T-helper 17 cell (primary cell): ENCODE measurements around the gene CUL3. TPM values are rescaled to one million over a fixed set of nuclear protein-coding genes. Genes with fewer than 3 reads are reported as not detected.
"Not testable (repeated sequence)": the region's sequence is repeated elsewhere in the genome, so short reads cannot be mapped to it uniquely, and the experiment has no call there.

ENCODE experiments used
- ATAC-seq: fragments of 150-1000 bp; cut with Tn5 transposase; 2 replicates; pipeline ENCODE4 v1.10.0; 2021; ENCODE audit warnings: mild to moderate bottlenecking, moderate library complexity
- DNase-seq, 3 donors: peaks; one replicate each; pipeline versions ENCODE4 v3.0.0 to v3.0.0-alpha.2; 2020 to 2021
- H3K9me3 ChIP-seq: one replicate; pipeline ENCODE4 v1.7.0; 2013; ENCODE audit warnings: low read length, mild to moderate bottlenecking; ENCODE audit not compliant: control insufficient read depth, poor library complexity, severe bottlenecking
- H3K27ac Mint-ChIP-seq: one replicate; pipeline ENCODE4 v1.8.0; 2022; ENCODE audit warnings: mild to moderate bottlenecking, moderate library complexity, mixed read lengths
- H3K27me3 Mint-ChIP-seq: one replicate; pipeline ENCODE4 v1.8.0; 2022; ENCODE audit warnings: mixed read lengths
- H3K36me3 Mint-ChIP-seq: one replicate; pipeline ENCODE4 v1.8.0; 2022; ENCODE audit warnings: low read depth, mixed read lengths
- H3K4me1 Mint-ChIP-seq: one replicate; pipeline ENCODE4 v1.8.0; 2022; ENCODE audit warnings: mild to moderate bottlenecking, mixed read lengths
- H3K4me3 Mint-ChIP-seq: one replicate; pipeline ENCODE4 v1.8.0; 2022; ENCODE audit warnings: mild to moderate bottlenecking, moderate library complexity, mixed read lengths
- total RNA-seq, 4 donors: library from RNA in 2 of 4; stranded (reverse) in 2 of 4; gene quantifications; one replicate each; pipeline ENCODE4 v1.2.3 and lab custom pipeline; 2022 to 2026

The CUL3 gene
- total RNA-seq (10 to 100 TPM; 94.8 to 99.7 TPM), total RNA-seq (lab: John Stamatoyannopoulos, UW) (125 to 140 reads per million in 2 donors)

DNA sequence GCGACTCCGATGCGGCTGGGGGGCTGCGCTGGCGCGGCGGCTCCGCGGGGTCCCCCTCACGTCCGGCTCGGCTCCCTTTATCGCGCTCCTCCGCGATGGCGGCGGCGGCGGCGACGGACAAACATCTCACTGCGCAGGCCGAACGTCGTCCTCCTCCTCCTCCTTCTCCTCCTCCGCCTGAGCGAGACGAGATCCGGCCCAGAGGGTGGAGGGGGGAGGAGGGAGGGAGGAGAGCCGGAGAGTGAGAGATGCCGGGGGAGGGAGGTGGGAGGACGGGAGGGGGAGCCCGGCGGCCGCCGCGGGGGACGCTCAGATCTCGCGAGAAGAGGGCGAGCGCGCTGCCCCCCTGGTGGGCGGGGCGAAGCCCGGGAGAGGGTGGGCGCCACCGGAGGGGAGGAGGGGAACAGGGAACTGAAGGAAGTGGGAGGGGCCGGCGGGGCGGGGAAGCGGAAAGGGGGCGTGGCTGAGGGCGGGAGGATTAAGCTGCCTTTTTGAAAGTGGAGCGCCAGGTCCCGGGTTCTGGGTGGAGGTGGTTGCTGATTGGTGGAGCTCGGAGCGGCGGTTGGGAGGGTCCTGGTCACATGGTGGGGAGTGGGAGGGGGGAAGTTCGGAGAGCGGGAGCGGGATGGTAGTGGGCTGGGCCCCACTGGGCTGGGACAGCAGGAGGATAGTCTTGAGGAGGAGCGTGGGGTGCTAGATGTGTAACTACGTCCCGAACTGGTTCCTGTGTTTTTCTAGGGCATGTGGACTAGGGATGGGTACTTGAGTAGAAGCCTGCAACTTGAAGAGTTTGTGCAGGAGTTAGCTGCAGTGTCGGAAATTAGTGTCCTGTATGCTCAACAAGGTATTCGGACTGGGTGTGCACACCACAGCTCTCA lies at the start of gene CUL3:
Gene CUL3, minus strand, starts transcription at position 153 of the 878 bp plus-strand sequence. CDS start 354 bp downstream, outside the sequence.
- H3K4me1 Mint-ChIP-seq, result peaks cover 18% of the 10 kb centered on the region
- H3K27ac Mint-ChIP-seq, result peak within 1 kb of the TSS; percentile 88
- peak within 1 kb of the TSS; percentile 97 for H3K4me3 Mint-ChIP-seq
- no peaks in the 10 kb centered on the region for H3K36me3 Mint-ChIP-seq
- DNase-seq, result peak; percentile 99 to 100 (median 100)
- H3K27me3 Mint-ChIP-seq, result no peaks in the 10 kb centered on the region
- peak; percentile 88 for ATAC-seq
- no peaks in the 10 kb centered on the region for H3K9me3 ChIP-seq

DNA sequence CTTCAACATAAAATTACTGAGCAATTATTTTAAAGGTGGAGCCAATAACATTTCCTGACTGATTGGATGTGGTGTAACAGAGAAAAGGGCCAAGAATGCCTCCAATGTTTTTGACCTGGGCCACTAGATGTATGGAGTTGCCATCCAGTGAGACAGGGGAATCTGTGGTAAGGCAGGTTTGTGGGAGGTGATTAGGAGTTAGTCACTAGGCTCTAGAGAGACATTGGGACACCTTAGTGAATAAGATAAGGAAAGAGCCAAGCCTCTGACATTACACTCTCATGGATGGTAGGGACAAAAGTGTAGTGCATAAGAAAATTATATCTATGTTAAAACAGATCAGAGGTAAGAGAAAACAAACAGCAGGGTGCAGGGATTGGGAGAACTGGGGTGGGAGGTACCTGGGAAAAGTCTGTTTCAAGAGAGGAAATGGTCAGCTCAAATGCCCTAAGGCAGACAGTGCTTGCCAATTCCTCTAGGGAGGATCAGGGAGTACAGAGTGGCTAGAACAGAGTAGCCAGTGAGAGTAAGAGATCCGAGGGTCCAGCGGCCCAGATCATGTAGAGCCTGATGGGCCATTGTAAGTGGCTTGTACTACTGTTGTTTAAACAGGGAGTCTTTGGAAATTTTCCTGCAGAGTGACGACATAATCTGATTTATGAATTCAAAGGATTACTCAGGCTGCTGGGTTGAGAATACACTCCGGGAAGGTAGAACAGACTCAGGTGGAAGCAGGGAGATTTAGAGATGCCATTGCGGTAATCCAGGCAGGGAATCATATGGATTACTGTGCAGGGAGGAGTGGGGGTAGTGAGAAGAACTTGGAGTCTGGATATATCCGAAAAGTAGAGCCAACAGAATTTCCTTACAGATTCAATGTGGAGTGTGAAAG lies 45.7 kb upstream of the CUL3 start:
- ATAC-seq (no peak), DNase-seq (no peak)
- H3K9me3 ChIP-seq, result no peaks in the 10 kb centered on the region
- Mint-ChIP-seq H3K4me3 (no peak overlapping the region), H3K27me3 (no peaks in the 10 kb centered on the region), H3K36me3 (no peaks in the 10 kb centered on the region), H3K27ac (no peak overlapping the region), H3K4me1 (no peaks in the 10 kb centered on the region)

- no peak for ATAC-seq
- H3K27me3 Mint-ChIP-seq, result no peaks in the 10 kb centered on the region
- no peak overlapping the region for H3K4me3 Mint-ChIP-seq
- H3K9me3 ChIP-seq, result no peaks in the 10 kb centered on the region
- no peak for DNase-seq
- H3K36me3 Mint-ChIP-seq, result no peaks in the 10 kb centered on the region
- H3K4me1 Mint-ChIP-seq, result no peaks in the 10 kb centered on the region
- H3K27ac Mint-ChIP-seq, result no peak overlapping the region
These were observed 43.3 kb upstream of the CUL3 start for GRCh38 chr2:224628416-224628815.

DNA sequence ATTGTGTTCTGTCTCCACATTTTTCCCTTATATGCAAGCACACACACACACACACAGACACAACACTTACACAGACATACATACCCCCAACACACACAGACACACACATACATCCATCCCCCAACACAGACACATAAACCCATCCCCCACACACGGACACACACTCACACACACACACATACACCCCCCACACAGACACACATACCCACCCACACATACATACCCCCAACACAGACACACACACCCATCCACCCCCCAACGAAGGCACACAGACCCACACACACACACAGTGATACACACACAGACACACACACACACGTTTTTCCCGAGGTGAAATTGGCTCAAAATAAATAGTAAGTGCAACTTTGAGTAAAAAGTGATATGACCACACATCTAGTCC lies 41.6 kb upstream of the CUL3 start:
- ATAC-seq (no peak), DNase-seq (no peak)
- Mint-ChIP-seq H3K4me1 (no peaks in the 10 kb centered on the region), H3K4me3 (no peak overlapping the region), H3K36me3 (no peaks in the 10 kb centered on the region), H3K27ac (peak overlapping the region; percentile 39), H3K27me3 (no peaks in the 10 kb centered on the region)
- H3K9me3 ChIP-seq, result no peaks in the 10 kb centered on the region

DNA sequence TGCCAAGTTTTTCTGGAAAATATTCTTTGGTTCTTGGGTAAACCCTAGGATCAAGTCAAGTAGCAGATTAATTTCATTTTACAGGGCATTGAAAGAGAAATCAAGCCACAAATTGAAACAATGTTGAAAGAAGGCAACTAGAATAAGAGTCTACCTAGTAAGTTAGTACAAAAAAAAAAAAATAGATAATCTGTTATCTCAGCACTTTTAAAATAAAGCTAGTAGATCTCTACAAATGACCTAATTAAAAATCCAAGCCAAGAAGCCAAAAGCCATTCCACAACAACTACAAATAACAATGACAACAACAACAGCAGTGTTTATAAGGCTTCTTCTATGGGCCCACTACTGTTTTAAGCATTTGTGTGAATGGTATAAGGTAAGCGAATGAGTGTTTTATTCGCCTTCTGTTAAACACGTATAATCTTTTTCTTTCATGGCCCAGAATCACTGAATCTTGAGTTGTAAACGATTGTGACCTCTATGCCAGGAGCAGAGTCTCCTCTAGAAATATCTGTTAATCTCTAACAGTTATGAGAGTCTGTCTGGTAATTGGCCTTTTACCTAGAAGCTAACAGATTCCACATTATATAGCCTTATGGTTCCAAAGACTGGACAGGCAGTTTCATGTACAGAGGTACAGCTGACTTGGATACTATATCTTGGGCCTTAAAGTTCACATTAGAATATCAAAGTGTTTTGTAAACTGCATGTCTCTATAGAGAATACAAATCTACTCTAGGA lies 28.6 kb upstream of the CUL3 start:
- H3K4me3 Mint-ChIP-seq, result no peak overlapping the region
- peaks cover 3% of the 10 kb centered on the region for H3K36me3 Mint-ChIP-seq
- H3K27me3 Mint-ChIP-seq, result no peaks in the 10 kb centered on the region
- DNase-seq (no peak), ATAC-seq (no peak)
- no peaks in the 10 kb centered on the region for H3K4me1 Mint-ChIP-seq
- H3K27ac Mint-ChIP-seq, result no peak overlapping the region
- H3K9me3 ChIP-seq, result no peaks in the 10 kb centered on the region

DNA sequence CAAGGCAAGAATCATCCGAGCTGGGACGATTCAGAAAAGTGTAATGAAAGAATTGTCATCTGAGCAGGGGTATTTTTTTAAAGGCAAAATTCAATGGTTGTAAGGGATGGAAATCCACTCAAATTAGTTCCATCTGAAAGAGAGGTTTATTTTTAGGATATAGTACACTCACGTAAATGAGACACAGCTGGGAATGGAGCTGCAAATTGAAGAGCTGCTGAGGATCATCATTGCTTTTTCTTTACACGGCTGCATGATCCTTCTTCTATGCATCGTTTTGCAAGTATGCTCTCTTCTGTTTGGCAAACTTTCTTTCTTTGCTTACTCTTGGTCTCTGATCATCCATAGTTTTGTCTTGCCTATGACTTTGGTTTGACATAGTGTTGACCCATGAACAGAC lies 27.4 kb upstream of the CUL3 start:
- peaks cover 2% of the 10 kb centered on the region for H3K36me3 Mint-ChIP-seq
- peaks cover 2% of the 10 kb centered on the region for H3K4me1 Mint-ChIP-seq
- H3K27me3 Mint-ChIP-seq, result peaks cover 5% of the 10 kb centered on the region
- DNase-seq, result no peak
- ATAC-seq, result no peak
- no peak overlapping the region for H3K27ac Mint-ChIP-seq
- no peaks in the 10 kb centered on the region for H3K9me3 ChIP-seq
- H3K4me3 Mint-ChIP-seq, result no peak overlapping the region

GRCh38 chr2:224611938-224612337 lies 26.8 kb upstream of the CUL3 start:
- H3K27ac Mint-ChIP-seq, result no peak overlapping the region
- peaks cover 2% of the 10 kb centered on the region for H3K4me1 Mint-ChIP-seq
- DNase-seq (no peak), ATAC-seq (no peak)
- H3K9me3 ChIP-seq, result no peaks in the 10 kb centered on the region
- H3K27me3 Mint-ChIP-seq, result peaks cover 5% of the 10 kb centered on the region
- no peak overlapping the region for H3K4me3 Mint-ChIP-seq
- H3K36me3 Mint-ChIP-seq, result peaks cover 2% of the 10 kb centered on the region

DNA sequence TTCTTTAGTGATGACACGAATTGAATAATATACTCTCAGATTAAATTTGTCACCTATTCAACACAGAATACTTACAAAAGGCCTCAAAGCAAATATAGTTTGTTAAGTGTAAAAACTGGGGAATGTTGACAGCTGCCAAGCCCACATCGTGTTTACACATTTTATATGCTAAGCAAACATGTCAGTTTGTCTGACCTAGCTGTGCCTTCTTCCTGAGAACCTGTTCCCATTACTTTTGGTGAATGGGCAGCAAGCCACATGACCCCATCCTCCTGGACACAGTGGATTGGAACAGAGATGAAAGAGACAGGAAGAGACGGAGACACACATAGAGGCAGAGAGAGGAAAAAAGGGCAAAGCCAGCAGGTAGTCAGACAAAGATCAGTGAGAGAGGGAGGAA lies 22.9 kb upstream of the CUL3 start:
- H3K4me1 Mint-ChIP-seq, result peaks cover 2% of the 10 kb centered on the region
- H3K27ac Mint-ChIP-seq, result no peak overlapping the region
- peaks cover 5% of the 10 kb centered on the region for H3K36me3 Mint-ChIP-seq
- H3K27me3 Mint-ChIP-seq, result peaks cover 13% of the 10 kb centered on the region
- no peaks in the 10 kb centered on the region for H3K9me3 ChIP-seq
- H3K4me3 Mint-ChIP-seq, result no peak overlapping the region
- DNase-seq, result no peak
- ATAC-seq, result no peak

GRCh38 chr2:224603746-224604500 lies 18.8 kb upstream of the CUL3 start:
- ATAC-seq, DNase-seq, H3K27ac Mint-ChIP-seq, H3K4me3 Mint-ChIP-seq, H3K9me3 ChIP-seq, H3K36me3 Mint-ChIP-seq, H3K4me1 Mint-ChIP-seq: not testable (repeated sequence)
- peaks cover 23% of the 10 kb centered on the region for H3K27me3 Mint-ChIP-seq

DNA sequence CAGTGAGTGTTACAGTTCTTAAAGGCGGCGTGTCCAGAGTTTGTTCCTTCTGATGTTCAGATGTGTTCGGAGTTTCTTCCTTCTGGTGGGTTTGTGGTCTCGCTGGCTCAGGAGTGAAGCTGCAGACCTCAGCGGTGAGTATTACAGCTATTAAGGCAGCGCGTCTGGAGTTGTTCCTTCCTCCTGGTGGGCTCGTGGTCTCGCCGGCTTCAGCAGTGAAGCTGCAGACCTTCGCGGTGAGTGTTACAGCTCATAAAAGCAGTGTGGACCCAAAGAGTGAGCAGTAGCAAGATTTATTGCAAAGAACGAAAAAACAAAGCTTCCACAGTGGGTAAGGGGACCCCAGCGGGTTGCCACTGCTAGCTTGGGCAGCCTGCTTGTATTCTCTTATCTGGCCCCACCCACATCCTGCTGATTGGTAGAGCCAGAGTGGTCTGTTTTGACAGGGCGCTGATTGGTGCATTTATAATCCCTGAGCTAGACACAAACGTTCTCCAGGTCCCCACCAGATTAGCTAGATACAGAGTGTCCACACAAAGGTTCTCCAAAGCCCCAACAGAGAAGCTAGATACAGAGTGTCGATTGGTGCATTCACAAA lies 17.7 kb upstream of the CUL3 start:
- DNase-seq, result not testable (repeated sequence)

GRCh38 chr2:224601923-224602322 lies 16.8 kb upstream of the CUL3 start:
- Mint-ChIP-seq H3K4me3 (no peak overlapping the region), H3K27me3 (peaks cover 17% of the 10 kb centered on the region), H3K36me3 (peaks cover 3% of the 10 kb centered on the region), H3K27ac (no peak overlapping the region), H3K4me1 (peaks cover 4% of the 10 kb centered on the region)
- H3K9me3 ChIP-seq, result no peaks in the 10 kb centered on the region
- DNase-seq, result no peak
- ATAC-seq, result no peak

More for the DNA sequence above, 17.7 kb upstream of the CUL3 start:
- peak overlapping the region; percentile 14 for H3K27ac Mint-ChIP-seq
- H3K4me1 Mint-ChIP-seq, ATAC-seq, H3K36me3 Mint-ChIP-seq, H3K9me3 ChIP-seq: not testable (repeated sequence)
- H3K27me3 Mint-ChIP-seq, result peaks cover 18% of the 10 kb centered on the region
- H3K4me3 Mint-ChIP-seq, result peak overlapping the region; percentile 69

- no peak for DNase-seq
- no peak overlapping the region for H3K4me3 Mint-ChIP-seq
- no peak for ATAC-seq
- H3K27ac Mint-ChIP-seq, result no peak overlapping the region
- H3K9me3 ChIP-seq, result no peaks in the 10 kb centered on the region
- H3K4me1 Mint-ChIP-seq, result peaks cover 4% of the 10 kb centered on the region
- no peaks in the 10 kb centered on the region for H3K36me3 Mint-ChIP-seq
- H3K27me3 Mint-ChIP-seq, result peaks cover 10% of the 10 kb centered on the region
These were observed 13.5 kb upstream of the CUL3 start for GRCh38 chr2:224598678-224599077.
